ENCODE data around the gene CYRIA. TPM values are rescaled to one million over a fixed set of nuclear protein-coding genes. Genes with fewer than 3 reads are reported as not detected.

The CYRIA gene
- total and polyA plus RNA-seq, 10 of the 15 experiments (the other 5 are each of a cell fraction or from before 2014, with no cell fraction given): 3.0 to 13.1 (median 8.5) TPM

- DNase-seq (ENCODE audit: low read depth, low spot score) (no peak), ATAC-seq (peak; percentile 38), FAIRE-seq (no peak)
- Histone ChIP-seq H3K9me3 (replicated peaks; ENCODE audit: control insufficient read depth, insufficient read depth, low read length) (no peaks in the 10 kb centered on the region), H3K4me2 (ENCODE audit: control insufficient read depth, insufficient read depth) (no peak overlapping the region), H4K20me1 (ENCODE audit: control insufficient read depth, insufficient read depth) (no peaks in the 10 kb centered on the region), H3K27ac (ENCODE audit: control insufficient read depth, insufficient read depth) (no peak overlapping the region), H3K4me3 (no peak overlapping the region), H2AFZ (ENCODE audit: control insufficient read depth, low read depth, low read length) (no peak overlapping the region), H3K79me2 (ENCODE audit: control insufficient read depth, insufficient read depth, low read length) (no peaks in the 10 kb centered on the region), H3K27me3 (replicated peaks in 1 of 2; ENCODE audit: control insufficient read depth in 2 of 2, insufficient read depth in 2 of 2, low read length in 1 of 2) (no peaks in the 10 kb centered on the region; a peak in 1 of 4 replicates), H3K36me3 (ENCODE audit: control insufficient read depth in 2 of 2, insufficient read depth in 2 of 2, low read length in 1 of 2) (no peaks in the 10 kb centered on the region), H3K4me1 (ENCODE audit: control insufficient read depth, insufficient read depth, low read length) (no peaks in the 10 kb centered on the region), H3K9ac (ENCODE audit: control insufficient read depth, insufficient read depth, low read length) (no peak overlapping the region)
- ChIA-PET SMC1A (ENCODE audit: uncharacterized antibody, unreplicated experiment) (interaction anchor here (1.1 to 1.5 kb wide), 2 partner anchors 13 to 33 kb away, joined by 3 read pairs; no protein-coding TSS in a partner anchor), POLR2A (no interaction called here), RAD21 (ENCODE audit: unreplicated experiment) (interaction anchor here (0.6 kb wide), 1 partner anchor 31 kb away, joined by 3 read pairs; no protein-coding TSS in a partner anchor), CTCF (interaction anchor here (2.2 kb wide), 1 partner anchor 78 kb away, joined by 8 read pairs; no protein-coding TSS in a partner anchor)
- TF ChIP-seq CBFB (IDR thresholded peaks at IDR 0.05; ENCODE audit: low read depth) (no peak), MAX (IDR thresholded peaks at IDR 0.05; ENCODE audit: low read depth, low read length) (no peak), NFYA (IDR thresholded peaks at IDR 0.05; ENCODE audit: borderline replicate concordance, low read depth, low read length) (no peak), SRF (IDR thresholded peaks at IDR 0.05; ENCODE audit: low read depth in 2 of 2, low read length in 2 of 2) (no peak), HCFC1 (IDR thresholded peaks at IDR 0.05; ENCODE audit: low read length) (no peak), PAX8 (IDR thresholded peaks at IDR 0.05) (no peak), MTA2 (IDR thresholded peaks at IDR 0.05; ENCODE audit: low read depth) (no peak), NBN (IDR thresholded peaks at IDR 0.05) (no peak), ATF2 (IDR thresholded peaks at IDR 0.05; ENCODE audit: low read length) (no peak), CBX3 (IDR thresholded peaks at IDR 0.05; ENCODE audit: borderline replicate concordance, low read depth) (no peak), SMAD5 (IDR thresholded peaks at IDR 0.05; ENCODE audit: low read depth) (no peak)
- TF ChIP-seq, protein P1, sequence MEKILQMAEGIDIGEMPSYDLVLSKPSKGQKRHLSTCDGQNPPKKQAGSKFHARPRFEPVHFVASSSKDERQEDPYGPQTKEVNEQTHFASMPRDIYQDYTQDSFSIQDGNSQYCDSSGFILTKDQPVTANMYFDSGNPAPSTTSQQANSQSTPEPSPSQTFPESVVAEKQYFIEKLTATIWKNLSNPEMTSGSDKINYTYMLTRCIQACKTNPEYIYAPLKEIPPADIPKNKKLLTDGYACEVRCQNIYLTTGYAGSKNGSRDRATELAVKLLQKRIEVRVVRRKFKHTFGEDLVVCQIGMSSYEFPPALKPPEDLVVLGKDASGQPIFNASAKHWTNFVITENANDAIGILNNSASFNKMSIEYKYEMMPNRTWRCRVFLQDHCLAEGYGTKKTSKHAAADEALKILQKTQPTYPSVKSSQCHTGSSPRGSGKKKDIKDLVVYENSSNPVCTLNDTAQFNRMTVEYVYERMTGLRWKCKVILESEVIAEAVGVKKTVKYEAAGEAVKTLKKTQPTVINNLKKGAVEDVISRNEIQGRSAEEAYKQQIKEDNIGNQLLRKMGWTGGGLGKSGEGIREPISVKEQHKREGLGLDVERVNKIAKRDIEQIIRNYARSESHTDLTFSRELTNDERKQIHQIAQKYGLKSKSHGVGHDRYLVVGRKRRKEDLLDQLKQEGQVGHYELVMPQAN (conservative IDR thresholded peaks at IDR 0.05): no peak
- TF ChIP-seq, protein P2, sequence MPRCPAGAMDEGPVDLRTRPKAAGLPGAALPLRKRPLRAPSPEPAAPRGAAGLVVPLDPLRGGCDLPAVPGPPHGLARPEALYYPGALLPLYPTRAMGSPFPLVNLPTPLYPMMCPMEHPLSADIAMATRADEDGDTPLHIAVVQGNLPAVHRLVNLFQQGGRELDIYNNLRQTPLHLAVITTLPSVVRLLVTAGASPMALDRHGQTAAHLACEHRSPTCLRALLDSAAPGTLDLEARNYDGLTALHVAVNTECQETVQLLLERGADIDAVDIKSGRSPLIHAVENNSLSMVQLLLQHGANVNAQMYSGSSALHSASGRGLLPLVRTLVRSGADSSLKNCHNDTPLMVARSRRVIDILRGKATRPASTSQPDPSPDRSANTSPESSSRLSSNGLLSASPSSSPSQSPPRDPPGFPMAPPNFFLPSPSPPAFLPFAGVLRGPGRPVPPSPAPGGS (IDR thresholded peaks at IDR 0.05; ENCODE audit: borderline replicate concordance, insufficient read depth, low read depth, low read length, poor library complexity, severe bottlenecking): no peak
- intact Hi-C loops (cut with micrococcal nuclease; ENCODE audit: unreplicated experiment): no loop called here
- in situ Hi-C loops (cut with MboI): no loop called here
- 72% methylated on average over 1 of the region's 1 CpG for WGBS (ENCODE audit: insufficient coverage, insufficient replicate concordance, low lambda C conversion rate, missing lambda C conversion rate)
- no TSS peak for BruUV-seq (replicated peaks)
Observed at GRCh38 chr2:16687222-16687621, 21.6 kb upstream of the CYRIA start.
